ENCODE data around the gene NTN4.

- no peak for TF ChIP-seq CTCF (IDR thresholded peaks at IDR 0.05)
- no peak for TF ChIP-seq EP300 (IDR thresholded peaks at IDR 0.05)
Measured at GRCh38 chr12:95622879-95623278, 167.7 kb downstream of the NTN4 start.
